Dedifferentiated amniotic fluid mesenchymal stem cell (primary cell): Measurements from ENCODE around the gene NLGN3.

Experiments used
- DNase-seq: peaks from one replicate; pipeline ENCODE4 v3.0.0-alpha.2; 2016; ENCODE audit errors: extremely low spot score

Gene NLGN3

DNA sequence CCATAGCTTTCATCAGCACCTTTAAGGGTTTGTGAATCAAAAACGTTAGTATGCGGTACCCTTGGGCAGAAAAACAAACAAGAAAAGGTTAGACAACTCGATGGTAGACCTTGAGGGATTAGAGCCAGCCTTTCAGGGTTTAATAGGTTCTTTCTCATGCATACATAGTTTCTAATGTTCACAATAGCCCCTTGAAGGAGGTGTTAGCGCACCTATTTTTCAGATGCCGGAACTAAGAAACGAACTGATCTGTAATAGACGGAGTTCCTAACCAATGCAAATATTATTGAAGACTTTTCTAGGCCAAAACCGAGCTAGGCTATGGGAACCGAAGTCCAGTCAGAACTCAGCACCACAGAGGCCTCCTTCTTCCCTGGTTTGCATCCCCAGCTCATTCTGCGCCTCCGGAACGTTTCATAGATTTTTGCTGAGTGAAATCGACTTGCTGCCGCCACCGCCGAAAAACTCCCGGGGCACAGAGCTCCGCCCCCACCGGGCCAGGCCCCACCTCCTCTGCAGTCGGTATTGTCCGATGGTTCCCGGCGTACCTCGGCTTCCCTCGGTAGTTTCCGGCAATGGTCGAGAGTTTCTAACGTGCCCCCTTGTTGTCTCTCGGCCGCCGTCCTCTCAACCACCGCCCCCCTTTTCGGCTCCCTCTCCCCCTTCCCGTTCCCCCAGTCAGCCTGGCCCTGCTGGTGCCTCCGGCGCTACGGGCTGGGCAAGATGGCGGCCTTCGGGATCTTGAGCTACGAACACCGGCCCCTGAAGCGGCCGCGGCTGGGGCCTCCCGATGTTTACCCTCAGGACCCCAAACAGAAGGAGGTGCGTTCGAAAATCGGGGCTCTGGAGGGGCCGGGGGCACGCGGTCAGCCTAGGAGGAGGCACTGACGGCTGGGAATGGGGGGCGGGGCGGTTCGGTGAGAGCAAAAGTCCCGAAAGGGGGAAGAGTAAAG is 26.3 kb upstream of the NLGN3 start, which contains the start of gene MED12:
TSS of gene MED12 (plus strand) at position 565 of the 953 bp plus-strand sequence. CDS start at position 724, 159 bp downstream.
- DNase-seq: peak; percentile 77

- DNase-seq: no peak
These were observed 25.6 kb upstream of the NLGN3 start for GRCh38 chrX:71118985-71119535.

GRCh38 chrX:71128166-71128833 is 16.3 kb upstream of the NLGN3 start:
- no peak for DNase-seq

GRCh38 chrX:71128915-71129765 is 15.5 kb upstream of the NLGN3 start:
- no peak for DNase-seq

DNA sequence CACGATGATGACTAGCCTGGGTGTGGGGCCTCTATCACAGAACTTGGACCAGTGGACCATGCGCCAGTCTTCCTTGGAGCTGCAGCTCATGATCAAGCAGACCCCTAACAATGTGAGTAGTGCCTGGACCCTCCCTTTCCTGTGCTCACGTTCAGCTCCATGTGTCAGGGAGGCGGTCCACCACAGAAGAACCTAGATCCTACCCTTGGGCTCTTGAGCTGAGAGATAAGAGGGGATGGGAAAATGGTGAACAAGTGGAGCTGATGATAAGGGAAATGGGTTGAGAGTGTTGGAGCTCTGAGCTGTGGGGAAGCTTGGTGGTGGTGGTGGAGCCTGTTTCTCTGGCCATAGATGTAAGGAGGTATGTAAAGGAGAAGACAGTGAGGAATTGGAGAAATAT is 13.1 kb upstream of the NLGN3 start:
- no peak for DNase-seq

GRCh38 chrX:71140440-71140839 is 4.2 kb upstream of the NLGN3 start:
- DNase-seq: no peak

- no peak for DNase-seq
These were observed 1.1 kb upstream of the NLGN3 start for GRCh38 chrX:71143508-71143907.

DNA sequence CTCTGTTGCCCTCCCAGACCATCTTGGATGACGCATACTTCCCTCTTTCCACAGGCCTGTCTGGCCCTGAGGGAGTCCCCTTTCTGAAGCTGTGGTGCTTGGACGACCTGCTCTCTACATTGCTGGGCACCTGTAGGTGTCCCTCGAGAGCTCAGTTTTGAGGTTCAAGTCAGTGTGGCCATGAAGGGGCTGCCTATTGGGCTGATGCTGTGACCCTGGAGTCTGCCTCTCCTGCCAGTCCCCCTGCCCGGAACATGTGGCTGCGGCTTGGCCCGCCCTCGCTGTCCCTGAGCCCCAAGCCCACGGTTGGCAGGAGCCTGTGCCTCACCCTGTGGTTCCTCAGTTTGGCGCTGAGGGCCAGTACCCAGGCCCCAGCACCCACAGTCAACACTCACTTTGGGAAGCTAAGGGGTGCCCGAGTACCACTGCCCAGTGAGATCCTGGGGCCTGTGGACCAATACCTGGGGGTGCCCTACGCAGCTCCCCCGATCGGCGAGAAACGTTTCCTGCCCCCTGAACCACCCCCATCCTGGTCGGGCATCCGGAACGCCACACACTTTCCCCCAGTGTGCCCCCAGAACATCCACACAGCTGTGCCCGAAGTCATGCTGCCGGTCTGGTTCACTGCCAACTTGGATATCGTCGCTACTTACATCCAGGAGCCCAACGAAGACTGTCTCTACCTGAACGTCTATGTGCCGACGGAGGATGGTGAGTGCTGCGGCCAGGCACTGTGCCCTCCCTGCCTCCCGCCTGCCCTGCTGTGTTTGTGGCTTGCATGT is 3.0 kb downstream of the NLGN3 start:
- DNase-seq: no peak

DNA sequence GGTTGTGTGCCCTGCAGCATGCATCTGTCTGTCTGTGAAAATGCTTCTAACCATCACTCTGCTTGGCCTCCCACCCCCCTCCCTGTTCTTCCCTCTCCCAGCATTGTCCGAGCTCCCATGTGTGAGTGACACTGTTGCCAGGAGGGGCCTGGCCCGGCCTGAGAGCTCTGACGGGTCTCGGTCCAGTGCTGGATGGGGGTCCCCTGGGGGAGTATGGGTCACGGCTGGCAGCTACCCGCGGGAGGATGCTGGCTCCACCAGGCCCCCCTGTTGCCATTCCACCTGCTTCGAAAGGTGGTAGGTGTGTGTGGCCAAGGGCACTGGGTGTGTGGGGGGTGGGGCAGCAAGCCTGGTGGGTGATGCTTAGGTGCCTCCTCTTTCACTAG is 3.6 kb downstream of the NLGN3 start:
- no peak for DNase-seq

DNA sequence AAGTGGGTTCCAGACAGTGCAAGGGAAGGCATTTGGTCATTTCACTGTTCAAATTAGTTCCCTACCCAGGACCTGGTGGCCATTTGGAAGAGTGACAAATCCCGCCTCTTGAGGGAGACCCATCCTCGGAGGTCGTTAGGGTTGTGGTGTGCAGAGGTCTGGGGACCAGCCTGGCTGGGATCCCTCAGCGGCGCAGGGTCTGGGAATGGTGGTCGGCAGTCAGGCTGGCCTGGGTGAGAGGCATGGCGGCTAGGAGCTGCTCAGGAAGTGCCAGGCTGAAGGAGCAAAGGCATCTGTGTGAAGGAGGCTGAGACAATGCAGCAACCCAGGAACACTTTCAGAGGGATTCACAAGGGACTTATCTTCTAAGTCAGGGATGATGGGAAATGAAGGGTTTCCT is 6.7 kb downstream of the NLGN3 start:
- no peak for DNase-seq

DNA sequence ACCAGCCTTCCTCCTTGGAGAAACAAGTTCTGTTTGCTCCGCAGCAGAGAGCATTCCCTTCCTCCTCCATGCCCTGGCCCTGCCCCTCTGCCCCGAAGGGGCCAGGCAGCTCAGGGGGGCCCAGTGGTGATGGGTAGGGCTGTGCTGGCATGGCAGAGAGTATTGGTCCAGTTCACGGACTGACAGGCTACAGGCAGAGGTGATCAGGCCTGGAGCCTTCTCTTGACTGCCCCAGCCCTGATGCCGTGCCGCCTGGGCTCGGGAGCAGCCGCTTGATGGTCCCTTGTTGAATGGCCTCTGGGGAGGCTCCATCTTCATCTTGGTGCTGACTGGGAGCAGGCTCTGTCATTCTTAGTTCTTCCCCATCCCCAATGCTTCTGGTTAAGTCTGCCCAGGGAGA is 9.6 kb downstream of the NLGN3 start:
- no peak for DNase-seq

DNA sequence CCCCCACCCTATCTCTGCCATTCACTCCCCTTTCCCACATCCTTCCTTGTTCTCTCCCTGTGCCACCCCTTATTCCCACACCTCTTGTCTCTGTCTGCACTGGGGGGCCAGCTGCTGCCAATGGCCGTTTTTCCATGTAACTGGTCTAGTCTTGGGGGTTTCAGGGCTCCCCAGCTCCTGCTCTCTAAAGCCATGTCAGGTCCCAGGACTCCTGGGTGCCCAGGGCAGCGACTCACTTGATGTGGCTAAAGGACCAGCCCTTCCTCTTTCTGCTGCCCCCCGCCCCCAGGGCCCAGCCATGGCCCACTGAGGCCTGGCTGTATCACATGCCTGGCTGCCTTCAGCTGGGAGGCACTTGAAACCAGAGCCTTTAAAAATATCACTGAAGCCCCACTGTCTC is 10.0 kb downstream of the NLGN3 start:
- DNase-seq: no peak

DNA sequence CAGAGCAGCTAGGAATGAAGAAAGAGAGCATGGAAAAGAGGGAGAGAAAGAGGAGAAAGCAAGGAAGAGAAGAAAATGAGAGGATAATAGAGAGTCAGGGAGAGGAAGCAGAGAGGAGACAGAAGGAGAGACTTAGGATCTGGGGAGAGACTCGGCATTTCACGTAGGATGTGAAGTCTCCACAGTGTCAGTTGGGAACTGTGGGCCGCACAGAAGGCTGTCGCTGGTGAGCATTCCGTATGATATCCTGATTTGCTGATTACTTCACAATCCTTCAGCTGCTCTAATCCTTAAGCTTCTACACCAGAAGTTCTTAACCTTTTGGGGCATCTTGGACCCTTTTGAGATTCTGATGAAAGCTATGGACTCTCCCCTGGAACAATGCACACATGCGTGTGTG is 14.0 kb downstream of the NLGN3 start:
- no peak for DNase-seq

GRCh38 chrX:71159335-71159734 is 14.7 kb downstream of the NLGN3 start:
- DNase-seq: no peak

DNA sequence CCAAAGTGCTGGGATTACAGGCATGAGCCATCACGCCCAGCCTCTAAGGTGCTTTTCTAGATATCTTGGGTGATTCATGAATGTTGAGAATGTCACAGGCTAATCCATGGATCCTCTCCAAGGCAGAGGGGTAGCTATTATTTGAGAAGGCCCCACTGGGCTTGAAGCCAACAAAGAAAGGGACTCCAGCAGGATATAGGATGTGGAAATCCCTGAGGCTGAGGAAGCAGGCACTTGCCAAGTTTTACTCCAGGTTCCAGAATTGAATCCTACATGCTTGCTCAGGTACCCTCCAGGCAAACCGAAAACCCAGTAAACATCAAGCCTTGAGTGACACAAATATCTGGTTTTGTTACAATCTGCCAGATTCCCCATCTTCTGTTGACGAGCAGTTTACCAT is 15.8 kb downstream of the NLGN3 start:
- DNase-seq: no peak

- no peak for DNase-seq
These were observed 18.3 kb downstream of the NLGN3 start for GRCh38 chrX:71162981-71163380.

DNA sequence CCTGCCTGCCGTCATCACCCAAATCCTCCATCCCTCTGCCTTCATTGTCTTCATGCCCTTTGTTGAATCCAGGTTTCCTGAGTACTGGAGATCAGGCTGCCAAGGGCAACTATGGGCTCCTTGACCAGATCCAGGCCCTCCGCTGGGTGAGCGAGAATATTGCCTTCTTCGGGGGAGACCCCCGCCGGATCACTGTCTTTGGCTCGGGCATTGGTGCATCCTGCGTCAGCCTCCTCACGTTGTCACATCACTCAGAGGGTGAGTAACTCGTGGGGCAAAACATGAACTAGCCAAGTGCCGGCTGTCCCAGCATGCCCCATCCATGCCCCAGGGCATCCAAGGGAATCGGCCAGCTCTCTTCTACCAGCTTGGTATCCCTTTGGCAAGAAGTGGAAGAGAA is 19.4 kb downstream of the NLGN3 start:
- no peak for DNase-seq

DNA sequence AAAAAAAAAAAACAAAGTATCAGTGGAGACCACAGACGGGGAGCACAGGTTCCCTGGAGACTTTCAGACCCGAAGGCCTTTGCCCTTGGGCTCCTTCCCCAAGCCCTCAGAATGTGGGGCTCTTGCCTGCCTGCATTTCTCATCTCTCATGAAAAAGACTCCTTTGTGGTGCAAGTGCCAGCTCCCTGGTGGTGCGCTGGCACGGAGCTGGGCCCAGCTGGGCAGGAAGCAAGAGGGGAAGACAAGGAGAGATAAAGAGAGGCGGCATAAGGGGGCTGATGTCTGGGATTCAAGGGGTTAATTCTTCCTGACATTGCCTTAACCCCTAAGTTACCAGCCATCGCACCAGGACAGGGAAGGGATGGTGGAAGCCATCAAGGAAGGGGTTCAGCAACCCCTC is 21.8 kb downstream of the NLGN3 start:
- no peak for DNase-seq

DNA sequence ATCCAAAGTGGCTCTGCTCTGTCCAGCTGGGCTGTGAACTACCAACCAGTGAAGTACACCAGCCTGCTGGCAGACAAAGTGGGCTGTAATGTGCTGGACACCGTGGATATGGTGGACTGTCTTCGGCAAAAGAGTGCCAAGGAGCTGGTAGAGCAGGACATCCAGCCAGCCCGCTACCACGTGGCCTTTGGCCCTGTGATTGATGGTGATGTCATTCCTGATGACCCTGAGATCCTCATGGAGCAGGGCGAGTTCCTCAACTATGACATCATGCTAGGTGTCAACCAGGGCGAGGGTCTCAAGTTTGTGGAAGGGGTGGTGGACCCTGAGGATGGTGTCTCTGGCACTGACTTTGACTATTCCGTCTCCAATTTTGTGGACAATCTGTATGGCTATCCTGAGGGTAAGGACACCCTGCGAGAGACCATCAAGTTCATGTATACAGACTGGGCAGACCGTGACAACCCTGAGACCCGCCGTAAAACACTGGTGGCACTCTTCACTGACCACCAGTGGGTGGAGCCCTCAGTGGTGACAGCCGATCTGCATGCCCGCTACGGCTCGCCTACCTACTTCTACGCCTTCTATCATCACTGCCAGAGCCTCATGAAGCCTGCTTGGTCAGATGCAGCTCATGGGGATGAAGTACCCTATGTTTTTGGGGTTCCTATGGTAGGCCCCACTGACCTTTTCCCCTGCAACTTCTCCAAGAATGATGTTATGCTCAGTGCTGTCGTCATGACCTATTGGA is 22.6 kb downstream of the NLGN3 start:
- DNase-seq: no peak

DNA sequence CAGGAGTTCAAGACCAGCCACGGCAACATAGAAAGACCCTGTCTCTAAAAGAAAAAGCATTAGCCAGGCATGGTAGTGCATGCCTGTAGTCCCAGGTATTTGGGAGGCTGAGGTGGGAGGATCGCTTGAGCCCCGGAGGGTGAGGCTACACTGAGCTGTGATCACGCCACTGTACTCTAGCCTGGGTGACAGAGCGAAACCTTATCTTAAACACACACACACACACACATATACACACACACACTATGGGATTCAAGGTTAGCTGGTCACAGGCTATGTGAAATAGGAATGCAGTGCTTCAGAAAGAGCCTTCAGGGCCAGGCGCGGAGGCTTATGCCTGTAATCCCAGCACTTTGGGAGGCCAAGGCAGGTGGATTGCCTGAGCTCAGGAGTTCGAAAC is 23.5 kb downstream of the NLGN3 start:
- no peak for DNase-seq
